ENCODE measurements around the gene LITAF.

LITAF gene

DNA sequence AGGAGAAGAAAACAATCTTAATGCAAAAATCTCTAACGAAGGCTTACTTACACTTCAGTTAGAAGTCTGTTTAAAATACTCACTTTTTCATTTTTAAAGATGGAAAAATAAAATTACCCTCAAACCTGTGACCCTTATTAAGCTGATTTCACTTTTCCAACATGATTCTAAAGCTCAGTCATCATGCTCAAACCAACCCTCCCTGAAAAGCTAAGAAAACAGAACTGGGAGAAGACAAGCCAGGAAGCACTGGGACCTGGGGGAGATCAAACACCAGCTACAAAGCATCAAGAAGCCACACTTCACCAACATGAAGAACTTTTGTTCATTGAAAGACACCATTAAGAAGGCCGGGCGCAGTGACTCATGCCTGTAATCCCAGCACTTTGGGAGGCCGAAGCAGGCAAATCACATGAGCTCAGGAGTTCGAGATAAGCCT, 88.8 kb downstream of the LITAF start:
- H3K4me3 ChIP-seq (ENCODE audit: control insufficient read depth, low read depth, low read length) = no peak overlapping the region
- TF ChIP-seq, protein P1, sequence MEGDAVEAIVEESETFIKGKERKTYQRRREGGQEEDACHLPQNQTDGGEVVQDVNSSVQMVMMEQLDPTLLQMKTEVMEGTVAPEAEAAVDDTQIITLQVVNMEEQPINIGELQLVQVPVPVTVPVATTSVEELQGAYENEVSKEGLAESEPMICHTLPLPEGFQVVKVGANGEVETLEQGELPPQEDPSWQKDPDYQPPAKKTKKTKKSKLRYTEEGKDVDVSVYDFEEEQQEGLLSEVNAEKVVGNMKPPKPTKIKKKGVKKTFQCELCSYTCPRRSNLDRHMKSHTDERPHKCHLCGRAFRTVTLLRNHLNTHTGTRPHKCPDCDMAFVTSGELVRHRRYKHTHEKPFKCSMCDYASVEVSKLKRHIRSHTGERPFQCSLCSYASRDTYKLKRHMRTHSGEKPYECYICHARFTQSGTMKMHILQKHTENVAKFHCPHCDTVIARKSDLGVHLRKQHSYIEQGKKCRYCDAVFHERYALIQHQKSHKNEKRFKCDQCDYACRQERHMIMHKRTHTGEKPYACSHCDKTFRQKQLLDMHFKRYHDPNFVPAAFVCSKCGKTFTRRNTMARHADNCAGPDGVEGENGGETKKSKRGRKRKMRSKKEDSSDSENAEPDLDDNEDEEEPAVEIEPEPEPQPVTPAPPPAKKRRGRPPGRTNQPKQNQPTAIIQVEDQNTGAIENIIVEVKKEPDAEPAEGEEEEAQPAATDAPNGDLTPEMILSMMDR (IDR thresholded peaks at IDR 0.05; ENCODE audit: control insufficient read depth, insufficient read depth, low read depth, low read length, missing control alignments) = no peak

More for the DNA sequence above, 88.8 kb downstream of the LITAF start:
- no peak for DNase-seq (ENCODE audit: low read depth)

All from AG09309 (cell line).